Retinal pigment epithelial cell (primary cell): ENCODE results near the gene LRRC37B.
"Not testable (repeated sequence)": the region's sequence is repeated elsewhere in the genome, so short reads cannot be mapped to it uniquely, and the experiment has no call there.

Source experiments
- DNase-seq: peaks from one replicate; pipeline ENCODE4 v3.0.0-alpha.2; 2010; ENCODE audit warnings: low read depth
- H3K4me3 ChIP-seq: 2 replicates; pipeline ENCODE4 v1.5.1; 2011; ENCODE audit warnings: mild to moderate bottlenecking, low read length, control low read depth, moderate library complexity
- CTCF ChIP-seq: conservative IDR thresholded peaks from 2 replicates; pipeline ENCODE4 v1.5.1; 2011; ENCODE audit warnings: low read depth, low read length, control low read depth, inconsistent platforms

LRRC37B gene

GRCh38 chr17:32033223-32033622 lies 26.0 kb downstream of the LRRC37B start:
- TF ChIP-seq CTCF = no peak
- no peak for DNase-seq
- H3K4me3 ChIP-seq = no peak overlapping the region

- not testable (repeated sequence) for DNase-seq, H3K4me3 ChIP-seq
Measured at GRCh38 chr17:32033812-32034211, 26.6 kb downstream of the LRRC37B start.

- not testable (repeated sequence) for DNase-seq, H3K4me3 ChIP-seq
Measured at GRCh38 chr17:32040246-32040645, 33.1 kb downstream of the LRRC37B start.

- not testable (repeated sequence) for H3K4me3 ChIP-seq, DNase-seq
Measured at GRCh38 chr17:32041306-32041875, 34.2 kb downstream of the LRRC37B start.

- not testable (repeated sequence) for DNase-seq, H3K4me3 ChIP-seq
Measured at GRCh38 chr17:32042266-32042665, 35.1 kb downstream of the LRRC37B start.

- not testable (repeated sequence) for DNase-seq, H3K4me3 ChIP-seq
Measured at GRCh38 chr17:32045611-32046010, 38.4 kb downstream of the LRRC37B start.

GRCh38 chr17:32047663-32048062 lies 40.5 kb downstream of the LRRC37B start:
- not testable (repeated sequence) for DNase-seq

GRCh38 chr17:32054985-32055384 lies 47.8 kb downstream of the LRRC37B start:
- not testable (repeated sequence) for H3K4me3 ChIP-seq, DNase-seq

More at GRCh38 chr17:32047663-32048062, 40.5 kb downstream of the LRRC37B start:
- not testable (repeated sequence) for H3K4me3 ChIP-seq

GRCh38 chr17:32055425-32055824 lies 48.2 kb downstream of the LRRC37B start:
- H3K4me3 ChIP-seq = not testable (repeated sequence)

GRCh38 chr17:32056500-32056899 lies 49.3 kb downstream of the LRRC37B start:
- not testable (repeated sequence) for DNase-seq, H3K4me3 ChIP-seq

More at GRCh38 chr17:32055425-32055824, 48.2 kb downstream of the LRRC37B start:
- not testable (repeated sequence) for DNase-seq

GRCh38 chr17:32057460-32058105 lies 50.4 kb downstream of the LRRC37B start:
- not testable (repeated sequence) for H3K4me3 ChIP-seq, DNase-seq

- H3K4me3 ChIP-seq, DNase-seq: not testable (repeated sequence)
Measured at GRCh38 chr17:32060695-32061094, 53.5 kb downstream of the LRRC37B start.

- not testable (repeated sequence) for DNase-seq, H3K4me3 ChIP-seq
Measured at GRCh38 chr17:32061840-32062239, 54.7 kb downstream of the LRRC37B start.

GRCh38 chr17:32064091-32064490 lies 56.9 kb downstream of the LRRC37B start:
- H3K4me3 ChIP-seq, DNase-seq: not testable (repeated sequence)

GRCh38 chr17:32066123-32066680 lies 59.0 kb downstream of the LRRC37B start:
- not testable (repeated sequence) for H3K4me3 ChIP-seq

More at GRCh38 chr17:32066123-32066680, 59.0 kb downstream of the LRRC37B start:
- DNase-seq = not testable (repeated sequence)
